Parathyroid adenoma (tissue), 2 donors: Measurements from ENCODE around the gene GNA14.
"Not testable (repeated sequence)": the region's sequence is repeated elsewhere in the genome, so short reads cannot be mapped to it uniquely, and the experiment has no call there.

Experiments
- H2AFZ ChIP-seq: fragments of 300-600 bp; sonication (generic); one replicate; pipeline ENCODE4 v1.7.0; 2017; ENCODE audit warnings: antibody characterized with exemption, mild to moderate bottlenecking
- H3K27ac ChIP-seq: fragments of 300-600 bp; sonication (generic); one replicate; pipeline ENCODE4 v1.7.0; 2017
- H3K27me3 ChIP-seq: fragments of 300-600 bp; sonication (generic); one replicate; pipeline ENCODE4 v1.7.0; 2017; ENCODE audit warnings: low read length; ENCODE audit not compliant: control insufficient read depth, insufficient read depth
- H3K36me3 ChIP-seq: fragments of 300-600 bp; sonication (generic); one replicate; pipeline ENCODE4 v1.7.0; 2017; ENCODE audit warnings: low read length; ENCODE audit not compliant: control insufficient read depth, insufficient read depth
- H3K4me1 ChIP-seq: fragments of 300-600 bp; sonication (generic); one replicate; pipeline ENCODE4 v1.7.0; 2017; ENCODE audit warnings: control low read depth
- H3K4me2 ChIP-seq: fragments of 300-600 bp; sonication (generic); one replicate; pipeline ENCODE4 v1.7.0; 2017; ENCODE audit warnings: low read length
- H3K4me3 ChIP-seq: fragments of 300-600 bp; sonication (generic); one replicate; pipeline ENCODE4 v1.7.0; 2017; ENCODE audit warnings: low read depth, low read length
- H3K79me2 ChIP-seq: fragments of 300-600 bp; sonication (generic); one replicate; pipeline ENCODE4 v1.7.0; 2017; ENCODE audit warnings: control low read depth
- H3K9ac ChIP-seq: fragments of 300-600 bp; sonication (generic); one replicate; pipeline ENCODE4 v1.7.0; 2017; ENCODE audit warnings: mild to moderate bottlenecking
- H3K9me3 ChIP-seq: fragments of 300-600 bp; sonication (generic); one replicate; pipeline ENCODE4 v1.7.0; 2017; ENCODE audit warnings: low read length; ENCODE audit not compliant: control insufficient read depth
- TF ChIP-seq, protein P1 (sequence below): fragments of 300-600 bp; sonication (generic); IDR thresholded peaks from one replicate; pipeline ENCODE4 v1.7.0; 2017; ENCODE audit warnings: antibody characterized with exemption, mild to moderate bottlenecking
- donor health status: primary hyperparathyroidism.

GNA14 gene

DNA sequence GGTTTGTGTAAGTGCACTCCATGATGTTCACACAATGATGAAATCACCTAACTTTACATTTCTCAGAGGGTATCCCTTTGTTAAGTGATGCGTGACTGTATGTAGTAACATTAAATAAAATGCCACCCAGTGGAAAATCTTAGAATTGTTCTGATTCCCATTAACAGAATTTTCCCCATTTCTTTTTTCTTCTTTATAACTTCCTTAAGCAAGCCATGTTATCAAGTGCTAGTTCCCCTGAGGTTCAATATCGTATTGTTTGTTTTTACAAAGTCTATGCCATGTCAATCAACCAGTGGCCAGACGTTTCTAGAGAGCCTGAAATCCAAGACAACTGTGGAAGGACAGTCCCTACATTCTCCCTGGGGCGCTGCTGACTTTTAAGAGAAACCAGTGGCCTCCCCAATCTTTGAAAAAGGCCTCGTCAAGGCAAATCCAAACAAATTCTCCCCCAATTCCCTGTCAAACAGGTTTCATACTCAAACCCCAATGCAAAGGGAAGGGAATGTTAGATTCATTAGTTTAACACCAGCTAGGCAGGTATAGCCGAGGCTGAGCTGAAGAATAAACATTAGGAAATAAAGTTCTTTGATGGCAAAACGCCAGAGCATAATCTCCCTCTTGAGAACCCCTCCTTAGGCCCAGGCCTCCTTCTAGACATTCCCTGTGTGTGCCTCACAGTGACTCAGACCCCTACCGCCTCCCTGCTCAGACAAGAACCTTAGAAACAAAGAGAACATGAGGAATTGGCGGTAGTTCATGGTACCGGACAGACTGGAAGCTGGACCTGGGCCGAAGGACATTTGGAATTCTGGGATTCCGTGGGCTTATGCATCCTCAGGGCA, 198.7 kb downstream of the GNA14 start:
- TF ChIP-seq, protein P1, sequence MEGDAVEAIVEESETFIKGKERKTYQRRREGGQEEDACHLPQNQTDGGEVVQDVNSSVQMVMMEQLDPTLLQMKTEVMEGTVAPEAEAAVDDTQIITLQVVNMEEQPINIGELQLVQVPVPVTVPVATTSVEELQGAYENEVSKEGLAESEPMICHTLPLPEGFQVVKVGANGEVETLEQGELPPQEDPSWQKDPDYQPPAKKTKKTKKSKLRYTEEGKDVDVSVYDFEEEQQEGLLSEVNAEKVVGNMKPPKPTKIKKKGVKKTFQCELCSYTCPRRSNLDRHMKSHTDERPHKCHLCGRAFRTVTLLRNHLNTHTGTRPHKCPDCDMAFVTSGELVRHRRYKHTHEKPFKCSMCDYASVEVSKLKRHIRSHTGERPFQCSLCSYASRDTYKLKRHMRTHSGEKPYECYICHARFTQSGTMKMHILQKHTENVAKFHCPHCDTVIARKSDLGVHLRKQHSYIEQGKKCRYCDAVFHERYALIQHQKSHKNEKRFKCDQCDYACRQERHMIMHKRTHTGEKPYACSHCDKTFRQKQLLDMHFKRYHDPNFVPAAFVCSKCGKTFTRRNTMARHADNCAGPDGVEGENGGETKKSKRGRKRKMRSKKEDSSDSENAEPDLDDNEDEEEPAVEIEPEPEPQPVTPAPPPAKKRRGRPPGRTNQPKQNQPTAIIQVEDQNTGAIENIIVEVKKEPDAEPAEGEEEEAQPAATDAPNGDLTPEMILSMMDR: no peak
- H3K4me3 ChIP-seq: no peak overlapping the region
- no peak overlapping the region for H3K9ac ChIP-seq
- no peaks in the 10 kb centered on the region for H3K27me3 ChIP-seq
- no peaks in the 10 kb centered on the region for H3K79me2 ChIP-seq
- no peak overlapping the region for H3K4me2 ChIP-seq
- H3K36me3 ChIP-seq: no peaks in the 10 kb centered on the region
- no peaks in the 10 kb centered on the region for H3K4me1 ChIP-seq
- H2AFZ ChIP-seq: no peak overlapping the region
- no peaks in the 10 kb centered on the region for H3K9me3 ChIP-seq
- H3K27ac ChIP-seq: no peak overlapping the region

DNA sequence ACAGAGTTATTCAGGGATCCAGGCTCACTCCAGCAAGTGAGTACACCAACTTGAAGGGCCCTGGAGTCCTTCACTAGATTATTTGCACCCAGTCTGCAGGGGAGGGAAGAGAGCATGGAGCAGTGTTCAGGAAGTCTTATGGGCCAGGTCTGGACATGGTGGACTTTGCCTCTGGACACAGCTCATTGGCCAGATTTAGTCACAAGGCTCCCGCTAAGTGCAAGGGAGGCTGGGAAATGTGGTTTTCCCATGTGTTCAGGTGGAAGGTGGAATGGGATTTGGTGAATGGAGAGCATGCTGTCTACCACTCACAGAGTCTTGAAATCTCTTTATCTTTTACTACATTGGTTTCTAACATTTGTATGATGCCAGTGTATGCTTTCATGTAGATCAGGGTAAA, 200.5 kb downstream of the GNA14 start:
- Histone ChIP-seq H3K27me3 (no peaks in the 10 kb centered on the region), H3K36me3 (no peaks in the 10 kb centered on the region), H2AFZ (no peak overlapping the region), H3K9me3 (no peaks in the 10 kb centered on the region), H3K27ac (no peak overlapping the region), H3K9ac (no peak overlapping the region), H3K4me2 (no peak overlapping the region), H3K4me3 (no peak overlapping the region), H3K4me1 (no peaks in the 10 kb centered on the region), H3K79me2 (no peaks in the 10 kb centered on the region)
- TF ChIP-seq, protein P1: no peak

DNA sequence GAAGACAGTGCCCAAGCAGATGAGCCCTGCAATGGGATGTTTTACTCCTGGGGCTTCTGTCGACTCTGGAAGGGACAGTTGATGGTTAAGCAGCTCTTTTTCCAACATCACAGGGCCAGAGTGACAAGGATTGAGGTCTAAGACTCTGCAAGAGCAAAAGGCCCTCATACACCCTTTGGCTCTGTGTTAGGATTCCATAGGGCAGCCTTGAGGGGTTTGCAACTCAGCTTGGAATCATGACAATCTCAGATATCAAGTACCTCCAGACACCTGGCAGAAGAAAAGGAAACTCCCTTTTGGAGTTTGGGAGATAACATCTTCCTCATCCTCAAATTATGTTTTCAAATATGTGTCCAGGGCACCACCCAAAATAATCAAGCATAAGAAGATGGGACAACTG, 205.7 kb downstream of the GNA14 start:
- Histone ChIP-seq H3K9me3 (no peaks in the 10 kb centered on the region), H3K4me3 (no peak overlapping the region), H3K27ac (no peak overlapping the region), H3K4me2 (no peak overlapping the region), H3K9ac (no peak overlapping the region), H3K27me3 (no peaks in the 10 kb centered on the region), H3K4me1 (no peaks in the 10 kb centered on the region), H3K36me3 (no peaks in the 10 kb centered on the region), H2AFZ (no peak overlapping the region), H3K79me2 (no peaks in the 10 kb centered on the region)
- TF ChIP-seq, protein P1: no peak

DNA sequence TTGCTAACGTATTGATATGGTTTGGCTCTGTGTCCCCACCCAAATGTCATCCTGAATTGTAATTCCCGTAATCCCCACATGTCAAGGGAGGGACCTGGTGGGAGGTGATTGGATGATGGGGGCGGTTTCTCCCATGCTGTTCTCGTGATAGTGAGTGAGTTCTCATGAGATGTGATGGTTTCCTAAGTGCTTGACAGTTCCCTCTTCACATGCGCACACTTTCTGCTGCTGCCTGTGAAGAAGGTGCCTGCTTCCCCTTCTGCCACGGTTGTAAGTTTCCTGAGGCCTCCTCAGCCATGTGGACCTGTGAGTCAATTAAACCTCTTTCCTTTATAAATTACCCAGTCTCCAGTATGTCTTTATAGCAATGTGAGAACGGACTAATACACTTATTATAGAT, 207.0 kb downstream of the GNA14 start:
- H3K27me3 ChIP-seq: not testable (repeated sequence)

DNA sequence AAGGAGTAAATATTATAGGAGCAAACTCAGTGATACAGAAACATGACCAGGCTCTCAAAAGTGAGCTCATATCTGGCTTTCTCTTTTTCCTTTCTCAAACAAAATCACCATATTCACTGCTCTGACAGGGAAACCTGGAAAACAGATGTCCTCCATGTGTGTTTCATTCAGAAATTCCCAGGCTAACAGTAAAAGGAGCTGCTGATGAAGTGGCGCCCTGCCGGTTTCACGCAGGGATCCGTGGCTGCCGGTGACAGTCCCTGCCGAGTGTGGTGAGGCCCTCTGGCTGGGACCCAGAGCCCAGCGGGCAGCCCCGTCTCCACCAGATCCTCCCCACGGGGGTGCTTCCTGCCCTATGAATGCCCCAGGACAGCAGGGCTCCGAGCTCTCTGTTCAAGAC, 208.1 kb downstream of the GNA14 start:
- H3K9ac ChIP-seq: no peak overlapping the region
- no peaks in the 10 kb centered on the region for H3K4me1 ChIP-seq
- no peaks in the 10 kb centered on the region for H3K27me3 ChIP-seq
- no peak overlapping the region for H3K4me3 ChIP-seq
- H3K27ac ChIP-seq: no peak overlapping the region
- no peaks in the 10 kb centered on the region for H3K79me2 ChIP-seq
- no peak overlapping the region for H3K4me2 ChIP-seq
- H3K9me3 ChIP-seq: no peaks in the 10 kb centered on the region
- TF ChIP-seq, protein P1: no peak
- H3K36me3 ChIP-seq: no peaks in the 10 kb centered on the region
- H2AFZ ChIP-seq: no peak overlapping the region

More for the DNA sequence above, 207.0 kb downstream of the GNA14 start:
- not testable (repeated sequence) for H3K4me3 ChIP-seq, H2AFZ ChIP-seq, H3K9ac ChIP-seq, H3K4me2 ChIP-seq, H3K9me3 ChIP-seq, H3K27ac ChIP-seq, H3K79me2 ChIP-seq, H3K4me1 ChIP-seq, H3K36me3 ChIP-seq
